GM04504 (cell line): Measurements from ENCODE around the gene MCC.

Source experiments
- DNase-seq: peaks from one replicate; pipeline ENCODE4 v3.0.0-alpha.2; 2012; ENCODE audit warnings: low read depth

The MCC gene

DNA sequence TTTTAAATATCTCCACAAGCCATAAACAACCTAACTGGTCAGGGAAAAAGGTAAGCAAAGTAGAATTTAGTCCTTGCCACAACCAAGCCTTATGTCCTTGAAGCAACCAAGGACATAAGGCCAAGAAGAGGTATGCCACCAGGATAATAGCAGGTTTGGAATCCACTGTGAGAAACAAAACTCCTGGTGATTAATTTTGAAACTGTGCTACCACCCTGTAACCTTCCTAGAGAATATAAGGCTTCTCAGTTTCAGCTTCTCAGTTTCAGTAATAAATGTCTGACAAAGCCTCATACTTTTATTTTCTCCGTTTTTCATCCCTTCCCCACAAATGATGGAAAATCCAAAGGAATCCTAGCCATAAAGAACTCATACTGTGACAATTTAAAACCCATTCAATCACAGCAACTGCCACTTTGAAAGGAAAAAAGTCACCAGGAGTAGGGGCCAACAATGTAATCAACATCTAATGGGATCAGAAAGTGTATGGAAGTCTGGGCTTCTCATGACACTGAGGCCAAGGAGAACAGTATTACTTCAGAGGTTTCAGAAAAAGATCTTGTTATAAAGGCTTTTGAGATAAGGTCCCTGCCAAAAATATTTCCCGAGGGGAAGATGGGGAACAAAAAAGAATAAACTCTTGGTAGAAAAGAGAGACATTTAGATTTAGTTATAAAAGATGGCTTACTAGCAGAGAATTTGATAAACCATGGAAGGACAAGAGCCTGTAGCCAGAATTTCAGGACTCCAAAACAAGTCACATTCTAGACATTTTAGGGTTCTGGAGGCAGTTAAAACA lies 242.6 kb downstream of the MCC start:
- no peak for DNase-seq

DNA sequence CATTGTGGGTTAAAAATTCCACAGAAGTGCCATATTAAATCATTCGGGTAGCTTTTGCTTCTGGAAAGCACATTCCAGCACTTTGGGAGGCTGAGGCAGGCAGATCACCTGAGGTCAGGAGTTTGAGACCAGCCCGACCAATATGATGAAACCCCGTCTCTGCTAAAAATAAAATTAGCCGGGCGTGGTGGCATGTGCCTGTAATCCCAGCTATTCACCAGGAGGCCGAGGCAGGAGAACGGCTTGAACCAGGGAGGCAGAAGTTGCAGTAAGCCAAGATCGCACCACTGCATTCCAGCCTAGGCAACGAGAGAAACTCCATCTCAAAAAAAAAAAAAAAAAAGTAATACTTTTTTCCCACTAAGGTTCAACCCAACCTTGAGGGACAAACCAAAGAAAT lies 243.3 kb downstream of the MCC start:
- no peak for DNase-seq

DNA sequence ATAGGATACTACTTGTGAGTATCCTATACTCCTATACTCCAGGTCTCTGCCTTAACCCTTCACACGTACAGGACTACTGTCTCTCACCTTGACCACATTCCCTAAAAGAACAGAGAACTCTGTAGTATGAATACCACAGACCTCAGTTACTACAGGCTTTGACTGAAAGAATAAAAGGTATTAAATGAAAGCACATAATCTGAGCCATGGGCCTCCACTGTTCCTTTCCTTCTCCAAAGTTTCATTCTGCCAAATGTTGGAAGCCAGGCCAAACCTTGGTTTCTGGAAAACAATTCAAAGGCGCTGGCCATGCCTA lies 244.9 kb downstream of the MCC start:
- DNase-seq = no peak

GRCh38 chr5:113242481-113243348 lies 245.5 kb downstream of the MCC start:
- no peak for DNase-seq

GRCh38 chr5:113240951-113241726 lies 247.1 kb downstream of the MCC start:
- no peak for DNase-seq

- DNase-seq = no peak
Measured at GRCh38 chr5:113240032-113240431, 248.2 kb downstream of the MCC start.

GRCh38 chr5:113237893-113238292 lies 250.4 kb downstream of the MCC start:
- DNase-seq = no peak

GRCh38 chr5:113236536-113237288 lies 251.5 kb downstream of the MCC start:
- no peak for DNase-seq

DNA sequence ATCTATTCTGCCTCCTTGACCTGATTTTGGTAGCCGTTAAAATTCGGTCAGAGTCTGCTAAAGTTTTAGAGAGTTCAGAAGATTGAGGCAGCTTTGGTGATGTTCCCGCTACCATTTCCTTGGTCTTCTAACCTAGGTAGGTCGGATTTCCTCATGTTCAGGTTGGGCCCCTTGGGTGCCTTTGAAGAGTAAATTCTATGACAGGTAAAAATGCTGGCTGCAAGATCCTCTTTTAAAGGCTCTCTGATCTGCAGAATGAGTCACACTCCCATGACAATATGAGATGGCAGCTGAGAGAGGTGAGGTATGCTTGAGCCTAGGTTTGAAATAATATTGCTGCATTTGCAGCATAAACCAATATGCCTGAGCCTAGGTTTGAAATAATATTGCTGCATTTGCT lies 252.4 kb downstream of the MCC start:
- DNase-seq = no peak

DNA sequence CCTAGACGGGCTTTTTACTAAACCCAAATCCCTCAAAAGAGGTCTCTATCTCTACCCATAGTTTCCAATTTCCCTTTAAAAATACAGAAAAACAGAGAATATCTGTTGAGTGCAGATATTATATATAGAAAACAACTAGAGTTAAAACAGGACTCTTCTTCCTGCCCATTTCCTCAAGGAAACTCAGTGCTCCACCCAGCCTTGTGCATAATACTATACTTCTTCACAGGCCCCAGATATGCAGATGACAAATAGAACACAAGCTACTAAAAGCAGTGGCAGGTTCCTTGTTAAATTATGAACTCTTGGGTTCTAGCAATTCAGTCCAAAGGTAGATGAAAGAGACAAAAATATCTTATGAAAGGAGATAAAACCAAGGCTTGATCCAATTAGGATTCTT lies 253.7 kb downstream of the MCC start:
- no peak for DNase-seq

- DNase-seq = no peak
Measured at GRCh38 chr5:113233606-113234005, 254.6 kb downstream of the MCC start.

DNA sequence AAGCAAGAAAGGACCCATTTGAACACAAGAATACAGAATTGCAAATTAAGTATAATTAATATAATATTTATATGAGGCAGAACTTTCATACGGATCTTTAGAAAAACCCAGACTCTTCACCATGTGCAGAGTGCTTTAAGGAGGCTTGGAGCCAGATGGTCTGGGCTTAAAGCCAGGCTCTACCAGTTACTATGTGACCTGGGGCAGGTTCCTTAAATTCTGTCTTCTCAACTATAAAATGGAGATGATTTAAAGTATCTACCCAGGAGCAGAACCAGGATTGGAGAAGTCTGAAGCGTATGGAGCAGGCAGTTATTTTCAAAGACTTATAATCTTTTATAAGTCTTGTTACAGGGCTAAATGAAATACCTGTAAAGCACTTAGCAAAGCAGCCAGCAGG lies 255.6 kb downstream of the MCC start:
- no peak for DNase-seq

DNA sequence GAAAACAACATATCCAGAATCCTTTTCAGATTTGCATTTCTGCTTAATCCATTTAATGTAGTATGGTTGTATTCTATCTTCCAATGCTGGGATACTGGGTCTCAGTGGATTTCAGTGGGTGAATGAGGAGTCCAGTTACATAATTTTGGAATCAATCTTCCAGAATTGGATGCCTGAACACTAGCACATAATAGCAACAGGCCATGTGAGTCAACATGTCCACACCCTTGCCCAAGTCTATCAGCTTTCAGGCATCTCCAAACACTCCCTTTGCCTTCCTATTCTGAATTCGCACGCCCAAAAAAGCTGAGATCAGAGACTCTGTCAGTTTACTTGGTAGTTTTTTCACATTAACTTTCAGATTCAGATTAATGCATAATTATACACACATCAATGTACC lies 256.0 kb downstream of the MCC start:
- no peak for DNase-seq

DNA sequence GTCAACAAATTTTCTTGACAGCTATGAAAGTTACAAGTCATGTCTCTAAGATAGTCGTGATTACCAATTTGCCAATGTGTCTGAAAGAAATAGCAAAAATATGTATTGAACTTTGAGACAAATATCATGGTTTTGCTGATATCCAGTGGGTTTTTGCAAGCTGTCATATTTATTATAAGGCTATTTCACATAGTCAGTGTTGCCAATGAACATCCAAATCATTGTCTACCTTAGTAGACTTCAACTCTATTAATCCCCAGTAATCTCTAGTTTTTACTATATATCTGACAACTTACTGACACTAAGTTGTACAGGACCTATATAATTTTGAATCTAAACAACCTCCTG lies 256.6 kb downstream of the MCC start:
- no peak for DNase-seq

- DNase-seq = no peak
Measured at GRCh38 chr5:113230711-113231652, 257.3 kb downstream of the MCC start.

- DNase-seq = no peak
Measured at GRCh38 chr5:113227798-113228197, 260.5 kb downstream of the MCC start.

DNA sequence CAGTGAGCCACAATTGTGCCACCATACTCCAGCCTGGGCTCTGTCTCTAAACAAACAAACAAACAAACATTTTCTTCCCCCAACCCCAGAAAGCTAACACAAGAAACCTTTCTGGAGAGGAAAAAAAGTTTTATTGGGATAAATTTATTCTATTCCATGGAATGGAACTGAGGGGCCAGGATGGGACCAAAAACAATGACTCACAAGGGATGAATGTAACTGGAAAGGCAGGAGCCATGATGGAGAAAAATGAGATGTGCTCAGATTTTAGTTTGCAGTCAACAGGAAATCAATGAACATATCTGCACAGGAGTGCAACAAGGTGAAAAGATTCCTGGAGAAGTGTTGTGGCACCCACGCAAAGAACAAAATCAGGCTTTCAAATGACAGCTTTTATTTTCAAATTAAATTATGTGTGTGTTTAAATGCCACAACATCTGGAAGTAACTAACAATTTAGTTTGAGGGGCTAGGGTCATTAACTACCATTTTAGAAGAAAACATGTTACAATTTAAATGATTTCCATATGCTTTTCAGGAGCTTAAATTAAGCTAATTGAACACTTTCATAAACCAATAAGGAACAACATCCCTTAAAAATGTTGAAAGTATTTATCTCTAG lies 262.0 kb downstream of the MCC start:
- DNase-seq = no peak

DNA sequence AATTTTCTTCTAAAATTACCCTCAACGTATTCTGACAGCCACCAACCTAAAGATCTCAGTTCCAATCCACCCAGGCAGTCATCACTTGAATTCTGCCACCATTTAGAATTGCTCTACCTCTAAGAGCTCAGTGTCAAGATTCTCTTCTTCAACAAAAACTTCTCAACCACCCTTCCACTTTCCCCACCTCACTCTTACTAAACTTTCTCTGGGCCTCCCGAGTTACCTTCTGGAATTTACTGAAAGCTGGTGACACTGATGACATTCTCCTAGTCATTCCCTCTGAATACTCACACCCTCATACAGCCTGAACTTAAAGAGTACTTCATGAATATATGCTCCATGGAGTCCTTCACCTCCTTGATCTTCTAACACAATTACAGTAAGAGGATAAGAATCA lies 263.0 kb downstream of the MCC start:
- no peak for DNase-seq

- no peak for DNase-seq
Measured at GRCh38 chr5:113224605-113225065, 263.6 kb downstream of the MCC start.

- DNase-seq = no peak
Measured at GRCh38 chr5:113223831-113224604, 264.2 kb downstream of the MCC start.
